T-helper 1 cell (primary cell): ENCODE results near the gene METTL27.
"Not testable (repeated sequence)": the region's sequence is repeated elsewhere in the genome, so short reads cannot be mapped to it uniquely, and the experiment has no call there.

Experiments
- DNase-seq, 5 donors: peaks; one replicate each; pipeline ENCODE4 v3.0.0-alpha.2; 2012 to 2020

The METTL27 gene

GRCh38 chr7:73838642-73839041, 3.7 kb downstream of the METTL27 start:
- DNase-seq = no peak

DNA sequence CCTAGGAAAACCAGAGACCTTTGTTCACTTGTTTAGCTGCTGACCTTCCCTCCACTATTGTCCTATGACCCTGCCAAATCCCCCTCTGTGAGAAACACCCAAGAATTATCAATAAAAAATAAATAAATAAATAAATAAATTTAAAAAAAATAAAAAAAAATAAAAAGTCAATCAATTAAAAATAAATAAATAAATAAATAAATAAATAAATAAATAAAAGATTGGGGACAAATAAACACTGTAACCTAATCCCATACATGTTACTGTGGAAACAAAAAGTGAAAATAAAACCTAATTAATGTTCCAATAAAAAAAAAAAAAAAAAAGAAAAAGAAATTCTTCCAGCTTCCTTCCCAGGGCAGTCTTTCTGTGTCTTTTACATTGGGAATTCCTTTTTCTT, 5.1 kb downstream of the METTL27 start:
- not testable (repeated sequence) for DNase-seq

GRCh38 chr7:73834626-73835191, 7.6 kb downstream of the METTL27 start:
- DNase-seq = no peak

DNA sequence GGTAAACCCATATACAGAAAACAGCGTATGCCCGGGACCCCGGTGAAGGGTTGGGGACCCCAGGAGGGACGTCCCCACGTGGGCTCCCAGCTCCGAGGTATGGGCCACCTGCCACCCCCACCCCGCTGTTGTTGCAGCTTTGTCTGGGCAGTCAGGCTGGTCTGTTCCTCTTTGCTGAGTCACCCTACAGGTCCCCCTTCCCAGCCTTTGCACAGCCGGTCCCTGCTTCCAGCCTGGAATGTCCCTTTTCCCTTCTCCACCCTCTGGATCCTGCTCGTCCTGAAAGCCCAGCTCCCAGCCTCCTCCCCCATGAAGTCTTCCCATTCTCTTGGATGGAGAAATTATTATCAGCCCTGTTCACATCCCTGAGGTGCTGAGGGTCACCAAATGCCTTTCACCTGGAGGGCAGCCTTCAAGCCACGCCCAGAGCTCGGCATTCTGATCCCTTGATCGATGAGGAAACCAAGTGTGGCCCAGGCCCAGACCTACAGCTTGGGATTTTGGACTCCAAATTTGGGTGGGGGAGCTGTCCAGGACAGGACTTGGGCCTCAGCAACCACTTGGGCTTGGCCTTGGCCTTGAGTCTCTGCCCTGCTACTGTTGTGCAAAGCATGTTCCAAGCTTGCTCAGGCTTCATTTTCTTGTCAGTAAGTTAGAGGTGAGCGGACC, 8.9 kb downstream of the METTL27 start:
- no peak for DNase-seq

DNA sequence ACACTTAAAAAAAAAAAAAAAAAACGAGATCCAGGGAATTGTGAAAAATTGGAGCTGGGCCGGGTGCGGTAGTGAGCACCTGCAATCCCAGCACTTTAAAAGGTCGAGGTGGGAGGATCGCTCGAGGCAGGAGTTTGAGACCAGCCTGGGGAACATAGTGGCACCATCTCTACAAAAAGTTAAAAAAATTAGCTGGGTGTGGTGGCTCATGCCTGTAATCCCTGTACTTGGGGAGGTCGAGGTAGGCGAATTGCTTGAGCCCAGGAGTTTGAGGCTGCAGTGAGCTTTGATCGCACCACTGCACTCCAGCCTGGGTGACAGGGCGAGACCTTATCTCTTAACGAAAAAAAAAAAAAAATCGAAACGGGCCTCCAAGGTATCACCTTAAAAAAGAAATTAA, 9.5 kb downstream of the METTL27 start:
- DNase-seq = no peak

- no peak for DNase-seq
Measured at GRCh38 chr7:73831834-73832651, 10.3 kb downstream of the METTL27 start.

DNA sequence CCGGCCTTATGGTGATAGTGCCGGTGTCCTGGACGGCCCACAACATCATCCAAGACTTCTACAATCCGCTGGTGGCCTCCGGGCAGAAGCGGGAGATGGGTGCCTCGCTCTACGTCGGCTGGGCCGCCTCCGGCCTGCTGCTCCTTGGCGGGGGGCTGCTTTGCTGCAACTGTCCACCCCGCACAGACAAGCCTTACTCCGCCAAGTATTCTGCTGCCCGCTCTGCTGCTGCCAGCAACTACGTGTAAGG, 10.8 kb downstream of the METTL27 start:
- no peak for DNase-seq

GRCh38 chr7:73830681-73831583, 11.4 kb downstream of the METTL27 start, which contains the start of gene CLDN4:
CLDN4 (plus strand) TSS chr7:73830996; CDS start chr7:73831202, 206 bp downstream.
- no peak for DNase-seq

- no peak for DNase-seq
Measured at GRCh38 chr7:73829921-73830680, 12.2 kb downstream of the METTL27 start.

- no peak for DNase-seq
Measured at GRCh38 chr7:73829505-73829904, 12.8 kb downstream of the METTL27 start.

- DNase-seq = no peak
Measured at GRCh38 chr7:73828972-73829371, 13.3 kb downstream of the METTL27 start.

- no peak for DNase-seq
Measured at GRCh38 chr7:73828107-73828803, 14.1 kb downstream of the METTL27 start.

- DNase-seq = no peak
Measured at GRCh38 chr7:73827567-73828106, 14.7 kb downstream of the METTL27 start.

DNA sequence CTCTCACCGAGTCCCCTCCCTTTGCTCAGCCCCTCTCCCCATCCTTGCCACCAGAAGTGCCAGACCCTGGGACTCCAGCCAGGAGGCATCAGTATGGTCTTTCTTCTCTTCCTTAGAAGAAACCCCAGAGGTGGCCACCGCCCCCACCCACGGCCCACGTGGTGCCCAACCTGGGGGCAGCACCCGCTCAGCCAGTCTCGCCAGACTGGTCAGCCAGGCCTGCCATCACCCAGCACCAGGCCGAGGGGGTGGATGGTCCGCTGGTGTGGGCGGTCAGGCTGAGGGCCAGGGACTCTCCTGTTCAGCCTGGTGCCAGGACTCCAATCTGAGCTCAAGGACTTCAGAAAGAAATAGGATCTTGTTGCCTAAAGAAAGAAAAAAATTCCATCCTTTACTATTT, 17.3 kb downstream of the METTL27 start:
- no peak for DNase-seq

DNA sequence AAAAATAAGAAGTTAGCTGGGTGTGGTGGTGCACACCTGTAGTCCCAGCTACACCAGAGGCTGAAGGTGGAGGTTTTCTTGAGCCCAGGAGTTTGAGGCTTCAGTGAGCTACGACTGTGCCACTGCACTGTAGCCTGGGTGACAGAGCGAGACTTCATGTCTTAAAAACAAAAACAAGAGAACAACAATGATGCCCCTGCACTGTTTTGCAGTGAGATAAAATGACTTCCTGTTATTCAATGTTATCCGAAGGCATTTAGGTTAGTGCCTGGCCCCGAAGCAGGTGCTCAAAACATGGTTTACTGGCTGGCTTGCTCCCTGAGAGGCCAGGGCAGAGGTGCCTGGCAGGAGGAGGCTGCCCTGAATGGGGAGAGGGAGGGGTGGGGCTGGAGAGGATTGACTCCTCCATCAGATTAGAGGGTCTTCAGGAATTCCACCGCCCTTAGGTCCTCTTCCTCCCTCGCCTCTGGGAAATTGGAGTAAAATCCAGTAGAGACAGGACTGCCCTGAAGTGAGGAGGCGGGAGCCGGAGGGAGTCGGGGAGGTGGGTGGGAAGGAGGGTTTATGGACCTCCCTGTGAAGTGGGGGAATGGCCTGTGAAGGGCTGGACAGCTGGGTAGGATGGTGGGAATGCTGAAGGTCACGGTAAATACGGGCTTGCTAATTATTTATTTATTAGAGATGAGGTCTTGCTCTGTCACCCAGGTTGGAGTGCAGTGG, 18.3 kb downstream of the METTL27 start:
- DNase-seq = no peak

- DNase-seq = no peak
Measured at GRCh38 chr7:73823257-73823656, 19.1 kb downstream of the METTL27 start.

DNA sequence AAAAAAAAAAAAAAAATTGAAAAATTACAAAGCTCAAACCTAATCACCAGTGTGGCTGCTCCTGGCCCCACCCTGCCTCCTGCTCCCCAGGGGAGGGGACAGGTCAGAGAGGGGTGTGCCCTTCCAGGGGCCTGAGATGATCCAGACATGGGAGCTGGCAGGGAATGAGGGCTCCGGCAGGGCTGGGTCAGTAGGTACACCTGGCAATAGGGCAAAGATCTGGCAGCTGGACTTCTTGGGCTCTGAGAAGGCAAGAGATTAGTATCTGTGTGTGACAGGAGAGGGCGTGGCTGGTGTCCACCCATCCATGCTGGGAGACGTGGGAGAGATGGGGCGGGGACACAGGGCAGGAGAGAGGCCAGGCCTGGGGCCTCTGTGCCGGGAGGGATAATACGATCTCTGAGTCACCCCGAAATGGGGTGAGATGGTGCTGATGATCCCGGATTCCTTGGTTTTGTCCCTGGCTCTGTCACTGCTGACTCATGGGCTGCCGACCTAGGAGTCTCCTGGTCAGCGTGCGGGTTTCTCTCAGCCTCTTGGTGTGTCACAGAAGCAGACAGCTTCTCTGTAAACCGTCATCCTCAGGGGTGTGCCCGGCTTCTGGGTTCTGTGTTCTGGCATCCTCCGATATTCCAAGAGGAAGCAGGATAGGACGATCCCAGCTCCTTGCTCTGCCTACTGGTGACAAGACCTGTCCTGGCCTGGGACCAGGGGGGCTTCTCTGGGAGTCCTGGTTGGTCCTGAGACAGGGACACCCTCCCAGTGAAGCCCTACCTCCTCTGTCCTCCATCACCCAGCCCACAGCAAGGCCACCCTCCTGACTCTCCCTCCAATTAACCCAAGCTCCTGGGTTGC, 19.8 kb downstream of the METTL27 start:
- no peak for DNase-seq

GRCh38 chr7:73821597-73822285, 20.6 kb downstream of the METTL27 start:
- DNase-seq = not testable (repeated sequence)

DNA sequence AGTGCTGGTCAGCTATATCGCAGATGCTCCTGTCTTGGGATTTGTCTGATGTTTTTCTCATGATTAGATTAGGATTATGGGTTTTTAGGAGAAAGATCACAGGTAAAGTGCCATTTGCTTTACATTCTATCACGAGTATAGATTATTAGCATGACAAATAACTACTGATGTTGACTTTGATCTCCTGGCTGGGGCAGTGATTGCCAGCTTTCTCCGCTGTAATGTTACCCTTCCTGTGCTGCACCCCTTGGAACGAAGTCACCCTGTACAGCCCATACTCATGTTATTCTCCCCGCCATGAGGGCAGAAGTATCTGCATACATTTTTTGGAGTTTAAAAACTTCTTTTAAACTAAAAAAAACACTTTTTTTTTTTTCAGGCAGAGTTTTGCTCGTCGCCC, 22.3 kb downstream of the METTL27 start:
- no peak for DNase-seq
